ENCODE measurements around the gene NSDHL.

DNA sequence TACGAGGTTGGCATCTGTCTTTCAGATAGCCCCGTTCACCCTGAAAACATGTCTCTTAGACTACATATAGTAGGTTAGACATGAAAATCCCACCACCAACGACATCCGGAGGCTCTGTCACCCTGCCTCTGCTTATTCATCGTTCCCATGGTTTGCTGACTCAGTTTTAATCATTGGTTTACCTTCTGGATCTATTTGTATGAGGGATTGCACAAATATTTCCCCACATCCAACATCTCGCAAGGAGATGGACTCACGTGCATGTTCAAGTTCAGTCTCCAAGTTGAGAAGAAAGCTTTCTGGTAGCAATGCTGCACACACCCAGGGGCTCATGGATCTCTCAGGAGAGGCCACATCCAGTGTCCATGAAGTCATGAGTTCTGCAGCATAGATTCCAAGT is 11.1 kb upstream of the NSDHL start:
- TF ChIP-seq CTCF (conservative IDR thresholded peaks at IDR 0.05) (no peak), EZH2 (IDR thresholded peaks at IDR 0.05; ENCODE audit: low read depth) (no peak)
